Measurements from ENCODE around the gene PPFIBP2.

The PPFIBP2 gene

DNA sequence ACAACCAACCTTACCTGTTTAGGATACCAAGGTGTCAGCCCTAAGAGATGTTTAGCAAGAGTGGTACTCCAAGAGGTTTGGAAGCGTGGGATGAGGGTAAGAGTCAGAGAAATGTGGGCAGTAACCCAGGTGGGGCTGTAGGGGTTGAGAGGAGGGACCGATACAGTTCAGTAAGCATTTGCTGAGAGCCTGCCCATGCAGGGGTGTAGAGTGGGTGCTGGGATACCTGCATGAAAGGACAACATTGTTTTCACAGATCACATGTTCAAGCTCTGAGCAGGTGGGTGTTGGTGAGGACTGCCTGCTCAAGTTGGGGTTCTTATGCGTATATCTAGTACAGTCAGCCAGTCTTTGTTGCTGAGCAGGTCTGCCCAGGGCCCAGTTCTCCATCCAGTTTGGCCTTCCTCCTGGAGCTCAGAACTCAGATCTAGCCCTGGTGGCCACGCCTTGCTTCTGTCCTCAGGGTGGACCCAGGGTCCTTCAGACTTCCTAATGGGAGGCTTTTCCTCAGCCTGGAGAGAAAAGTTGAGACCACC, 14.8 kb downstream of the PPFIBP2 start:
- no peak for DNase-seq

DNA sequence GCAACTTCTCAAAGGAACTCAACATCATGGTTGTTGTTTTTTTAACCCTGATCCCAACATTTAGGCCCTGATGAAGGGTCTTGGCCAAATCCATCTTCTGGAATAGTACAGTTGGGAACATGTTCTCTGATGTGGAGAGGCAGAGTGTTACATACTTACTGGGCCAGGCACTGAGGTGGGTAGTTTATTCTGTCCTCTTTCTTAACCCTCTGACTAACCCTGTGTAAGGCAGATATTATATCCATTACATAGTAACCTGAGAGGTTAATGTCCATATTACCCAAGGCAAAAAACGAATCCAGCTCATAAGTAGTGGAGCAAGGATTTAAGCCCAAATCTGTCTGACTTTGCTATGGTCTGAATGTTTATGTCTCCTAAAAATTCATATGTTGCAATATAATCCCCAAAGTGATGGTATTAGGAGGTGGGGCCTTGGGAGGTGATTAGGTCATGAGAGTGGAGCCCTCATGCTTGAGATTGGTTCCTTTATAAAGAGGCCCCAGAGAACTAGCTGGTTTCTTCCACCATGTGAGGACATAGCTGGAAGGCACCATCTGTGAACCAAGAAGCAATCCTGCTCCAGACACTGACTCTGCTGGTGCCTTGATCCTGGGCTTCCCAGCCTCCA, 16.3 kb downstream of the PPFIBP2 start:
- DNase-seq = no peak

DNA sequence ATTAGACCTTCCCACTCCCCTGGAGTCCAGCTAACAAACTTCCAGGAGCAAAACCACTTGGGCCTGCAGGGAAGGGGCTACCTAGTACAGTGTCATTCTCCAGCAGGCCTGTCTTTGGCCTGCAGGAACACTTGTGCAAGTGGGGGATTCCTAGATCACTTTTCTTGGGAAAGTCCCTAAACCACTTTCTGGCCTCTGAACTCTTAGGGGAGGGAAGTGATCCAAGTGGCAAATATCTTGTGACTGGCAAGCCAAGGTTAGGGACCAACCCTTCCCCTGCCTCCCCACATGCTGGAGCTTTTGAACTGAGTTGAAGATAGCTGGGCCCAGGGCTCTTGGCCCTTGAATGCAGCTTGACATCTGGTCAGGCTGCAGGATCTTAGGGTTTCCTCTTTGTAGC, 17.2 kb downstream of the PPFIBP2 start:
- no peak for DNase-seq

DNA sequence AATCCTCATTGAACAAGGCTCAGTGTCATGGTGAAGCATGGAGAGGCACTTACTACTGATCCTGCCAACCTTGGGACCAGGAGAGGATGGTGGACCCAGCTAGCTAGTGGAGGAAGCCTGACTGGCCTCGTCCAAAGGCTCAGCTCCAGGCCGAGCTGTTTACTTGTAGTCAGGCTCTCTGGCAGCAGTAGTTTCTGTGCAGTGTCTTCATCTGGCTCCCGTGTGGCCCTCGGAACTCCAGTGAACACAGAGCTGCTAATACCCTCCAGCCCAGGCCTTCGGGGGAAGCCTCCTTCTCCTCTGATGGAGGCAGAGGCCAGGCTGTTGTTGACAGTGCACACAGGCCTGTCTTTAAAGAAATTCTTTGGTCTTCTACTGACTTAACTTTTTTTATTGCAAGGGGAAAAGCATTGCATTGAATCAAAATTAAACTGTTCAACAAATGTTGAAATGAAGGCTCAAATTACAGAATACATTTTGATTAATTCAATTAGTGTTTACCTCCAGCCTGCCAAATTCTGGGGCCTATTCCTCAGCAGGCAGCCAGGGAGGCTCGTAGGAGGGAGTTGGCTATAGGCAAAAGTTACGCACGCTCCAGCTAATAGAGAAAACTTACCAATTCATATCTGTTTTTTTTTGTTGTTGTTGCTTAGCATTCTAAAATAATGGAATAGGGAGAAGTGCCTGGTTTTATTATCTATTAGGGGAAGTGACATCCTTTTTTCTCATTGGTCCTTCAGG, 18.8 kb downstream of the PPFIBP2 start:
- no peak for DNase-seq

DNA sequence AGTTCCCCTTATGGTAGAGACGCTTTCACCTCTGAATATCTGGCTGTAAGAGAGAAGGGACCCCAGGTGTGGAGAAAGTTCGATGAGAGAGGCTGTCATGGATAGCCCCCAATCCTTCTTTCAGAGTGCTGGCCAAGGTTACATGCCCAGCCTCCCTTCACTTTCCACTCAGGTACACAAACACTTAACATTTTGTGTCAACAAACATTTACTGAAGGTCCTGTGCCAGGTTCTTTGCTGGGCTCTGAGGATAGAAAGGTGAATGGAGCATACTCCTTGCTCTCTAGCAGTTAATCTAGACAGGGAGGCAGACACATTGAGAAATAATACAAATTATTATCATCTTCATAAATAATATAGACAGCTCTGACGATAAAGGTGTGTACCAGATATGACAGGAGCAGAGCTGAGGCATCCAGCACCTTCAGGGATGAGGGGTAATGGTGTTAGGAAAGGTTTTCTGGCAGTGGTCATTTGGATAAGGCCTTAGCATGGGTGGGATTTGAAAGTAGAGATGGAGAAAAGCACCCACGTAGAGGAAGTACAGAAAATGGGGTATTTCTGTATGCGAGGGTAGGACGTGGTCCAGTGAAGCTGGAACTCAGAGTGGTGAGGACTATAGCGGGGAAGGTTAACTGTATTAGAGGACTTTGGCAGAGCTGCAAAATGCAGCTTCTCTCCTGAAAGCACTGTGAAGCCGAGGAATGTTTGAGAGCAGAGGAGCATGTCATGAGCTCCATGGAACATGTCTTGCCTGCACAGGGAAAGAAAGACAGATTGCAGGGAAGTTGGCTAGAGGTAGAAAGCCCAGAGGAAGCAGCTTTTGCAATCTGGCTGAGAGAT, 19.6 kb downstream of the PPFIBP2 start:
- DNase-seq = no peak

DNA sequence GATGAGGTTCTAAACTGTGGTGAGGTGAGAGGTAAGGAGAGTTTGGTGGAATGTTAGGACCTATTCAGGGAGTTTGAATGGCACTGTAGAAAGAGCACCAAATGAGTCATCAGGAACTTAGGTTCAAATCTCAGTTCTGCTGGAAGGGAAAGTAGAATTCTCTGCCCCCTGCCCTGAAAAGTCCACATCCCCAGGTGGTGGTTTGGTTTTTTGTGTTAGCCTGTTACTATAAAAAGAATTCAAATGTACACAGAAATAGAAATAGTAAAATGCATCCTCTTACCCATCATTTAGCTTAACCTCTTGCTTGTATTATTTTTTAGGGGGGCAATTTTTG, 20.2 kb downstream of the PPFIBP2 start:
- DNase-seq = no peak

DNA sequence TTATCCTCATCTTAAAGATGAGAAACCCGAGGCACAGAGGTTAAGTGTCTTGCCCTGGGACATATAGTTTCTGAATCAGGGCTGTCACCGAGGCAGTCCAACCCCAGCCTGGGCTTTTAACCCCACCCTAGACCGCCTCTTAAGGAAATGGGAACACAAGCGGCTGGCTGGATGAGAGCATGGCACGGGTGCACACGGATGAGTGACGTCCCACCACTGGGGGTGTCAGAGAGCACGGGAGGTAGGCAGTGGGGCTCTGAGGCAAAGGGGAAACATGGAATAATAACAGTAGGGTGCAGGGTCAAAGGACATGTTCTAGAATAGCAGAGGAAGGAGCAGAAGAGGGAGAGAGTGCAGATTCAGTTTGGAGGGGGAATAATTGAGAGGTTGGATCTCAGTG, 22.3 kb downstream of the PPFIBP2 start:
- no peak for DNase-seq

DNA sequence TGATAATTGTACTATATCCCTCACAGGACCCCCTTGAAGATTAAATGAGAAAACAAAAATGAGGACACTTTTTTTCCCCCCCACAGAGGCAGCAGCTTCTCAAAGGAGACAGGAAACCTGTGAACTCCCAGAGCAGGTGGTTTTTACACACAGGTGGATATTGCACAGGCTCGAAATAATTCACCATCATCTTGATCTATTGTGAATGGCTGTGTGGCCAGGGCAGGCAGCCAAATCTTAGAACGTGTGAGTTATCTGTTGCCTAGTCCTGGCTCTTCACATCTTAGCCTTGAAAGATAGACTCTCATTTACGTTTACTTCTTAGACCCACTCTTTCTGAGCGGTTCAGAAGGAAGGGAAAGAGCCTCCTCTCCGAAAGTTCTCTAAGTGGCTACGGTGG, 23.5 kb downstream of the PPFIBP2 start:
- DNase-seq = no peak

DNA sequence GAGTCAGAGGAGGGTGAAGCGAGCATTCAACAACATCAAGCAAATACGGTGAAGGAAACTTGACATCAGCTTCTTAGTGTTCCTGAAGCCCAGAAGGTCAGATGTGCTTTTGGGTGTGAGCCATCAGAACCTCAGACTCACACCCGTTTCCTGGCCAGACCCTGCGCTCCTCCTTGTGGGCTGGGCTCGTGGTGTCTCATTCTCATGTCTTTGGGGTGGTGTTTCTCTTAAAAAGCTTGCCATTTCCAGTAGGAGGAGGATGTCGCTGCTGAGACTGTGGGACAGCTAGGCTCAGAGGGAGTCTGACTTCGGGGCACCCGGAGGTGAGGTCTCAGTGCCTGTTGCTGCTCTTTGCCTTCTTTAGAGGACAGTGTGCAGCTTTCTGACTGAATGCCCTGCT, 24.2 kb downstream of the PPFIBP2 start:
- no peak for DNase-seq

DNA sequence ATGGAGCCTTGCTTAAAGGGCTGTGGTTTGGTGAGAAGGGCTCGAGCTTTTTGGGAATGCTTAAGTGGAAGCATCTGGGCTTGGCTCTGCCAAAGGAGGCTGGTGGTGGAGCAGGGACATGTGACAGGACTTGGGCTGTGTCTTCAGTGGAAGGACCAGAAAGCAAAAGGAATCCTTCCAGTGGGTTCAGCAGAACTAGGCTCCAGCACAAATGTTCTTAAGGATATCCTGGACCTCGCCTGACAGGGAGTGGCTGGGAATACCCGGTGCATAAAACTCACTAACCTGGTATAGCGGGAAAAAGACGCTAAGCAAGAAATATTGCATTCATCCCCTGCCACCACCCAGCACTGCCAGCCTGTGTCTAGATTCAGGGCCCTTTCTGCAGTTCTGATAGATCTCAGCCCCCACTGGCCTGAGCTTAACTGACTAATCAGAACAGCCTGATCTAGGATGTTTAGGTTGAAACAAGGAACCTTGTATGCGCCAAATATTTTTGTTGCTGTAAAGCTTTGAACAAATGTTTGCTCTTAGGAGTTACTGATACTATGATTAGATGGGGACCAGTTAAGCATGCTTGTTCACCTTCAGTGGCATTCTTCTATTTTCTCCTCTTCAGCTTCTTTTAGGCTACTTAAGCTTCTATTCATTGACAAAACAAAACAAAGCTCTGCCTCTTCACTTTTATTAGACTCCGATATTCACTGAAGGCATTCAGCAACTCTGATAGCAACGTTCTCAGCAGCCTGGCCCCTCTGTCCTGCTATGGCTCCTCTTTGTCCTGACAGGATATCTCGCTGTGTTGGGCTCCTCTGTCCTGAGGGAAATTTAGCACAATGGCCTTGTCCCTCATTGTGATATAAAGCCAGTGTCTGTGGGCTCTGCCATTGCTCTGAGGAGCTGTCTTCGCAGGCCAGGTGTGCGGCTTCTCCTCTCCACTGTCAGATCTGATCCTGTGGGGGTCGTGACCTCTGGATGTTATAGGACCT, 25.0 kb downstream of the PPFIBP2 start:
- no peak for DNase-seq

DNA sequence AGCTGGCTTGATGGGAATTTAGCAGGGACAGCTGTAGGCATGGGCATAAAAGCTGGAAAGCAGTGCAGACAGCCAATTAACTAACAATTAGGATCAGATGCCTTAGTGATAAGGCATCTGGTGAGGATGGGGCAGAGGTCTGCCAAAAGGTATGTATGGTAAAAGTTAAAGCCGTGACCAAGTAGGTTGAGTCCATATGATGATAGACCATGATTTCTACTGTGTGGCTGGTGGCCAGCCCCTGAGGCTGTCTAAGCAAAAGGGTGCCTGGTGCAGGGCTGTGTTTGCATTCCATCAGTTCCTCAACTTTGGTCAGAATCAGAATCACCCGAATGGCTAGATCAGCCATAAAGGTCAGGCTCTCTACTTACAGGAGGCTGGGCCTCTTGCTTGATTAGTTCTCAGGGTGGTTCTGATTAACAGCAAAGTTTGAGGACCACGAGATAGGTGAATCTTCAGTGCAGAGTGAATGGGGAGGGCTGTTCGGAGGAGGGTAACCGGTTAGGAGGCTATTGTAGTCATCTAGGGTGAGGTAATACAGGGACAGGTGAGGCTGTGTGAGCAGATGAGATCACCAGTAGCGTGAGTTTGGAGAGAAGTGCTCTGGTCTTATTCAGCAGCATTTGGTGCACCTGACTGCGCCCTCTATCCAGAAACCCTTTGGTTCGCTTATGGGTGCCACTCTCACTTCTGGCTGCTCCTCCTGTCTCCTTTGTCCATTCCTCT, 27.2 kb downstream of the PPFIBP2 start:
- DNase-seq = no peak

DNA sequence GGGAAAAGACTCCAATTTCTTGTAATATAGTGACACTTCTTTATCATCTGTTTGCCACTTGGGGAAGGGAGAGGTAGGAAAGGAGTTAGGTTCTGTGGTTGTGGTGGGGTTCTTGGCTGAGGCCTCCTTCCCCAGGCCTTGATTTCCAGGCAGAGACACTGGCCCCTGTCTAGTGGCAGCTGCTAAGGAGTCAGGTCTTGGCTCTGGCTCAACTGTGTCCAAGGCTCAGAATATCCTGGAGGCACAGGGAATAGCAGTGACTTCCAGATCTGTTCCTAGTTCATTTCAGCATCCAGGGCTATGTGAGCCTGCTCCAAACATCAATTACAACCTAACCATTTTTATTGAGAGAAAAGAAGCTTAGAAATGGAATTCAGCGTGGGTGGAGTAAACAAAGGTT, 29.5 kb downstream of the PPFIBP2 start:
- no peak for DNase-seq

DNA sequence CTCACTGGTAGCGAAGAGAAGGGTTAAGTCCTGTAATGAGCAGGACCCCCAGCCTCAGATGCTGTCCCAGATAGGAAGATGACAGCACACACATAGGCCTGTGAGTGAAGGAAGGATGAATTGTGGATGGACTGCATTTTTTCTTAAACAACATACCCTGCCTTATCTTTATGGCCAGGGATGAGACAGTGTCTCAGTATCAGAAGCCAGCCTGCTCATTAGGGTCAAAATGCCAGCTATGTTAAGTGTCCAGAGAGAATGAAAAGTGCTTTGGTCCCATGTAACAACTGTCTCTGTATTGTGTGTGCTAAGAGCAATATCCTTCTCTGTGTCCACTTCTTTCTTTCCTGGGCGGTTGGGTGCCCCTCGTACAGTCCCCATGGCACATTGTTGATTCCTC, 30.2 kb downstream of the PPFIBP2 start:
- no peak for DNase-seq

DNA sequence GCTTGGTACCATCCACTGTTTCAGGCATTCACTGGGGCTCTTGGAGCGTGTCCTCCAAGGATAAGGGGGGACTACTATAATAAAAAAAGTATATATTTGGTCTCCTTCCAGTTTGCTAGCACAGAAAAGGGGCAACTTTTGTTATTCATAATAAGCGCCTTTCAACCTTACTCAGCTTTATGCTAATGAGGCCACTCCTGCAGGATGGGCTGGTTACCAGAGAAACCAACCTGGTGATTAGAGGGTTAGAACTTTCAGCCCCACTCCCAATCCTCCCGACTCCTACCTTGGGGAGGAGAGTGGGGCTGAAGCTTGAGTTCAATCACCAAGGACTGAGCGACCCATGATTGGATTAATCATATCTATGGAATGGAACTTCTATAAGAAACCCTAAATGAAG, 31.8 kb downstream of the PPFIBP2 start:
- DNase-seq = no peak

DNA sequence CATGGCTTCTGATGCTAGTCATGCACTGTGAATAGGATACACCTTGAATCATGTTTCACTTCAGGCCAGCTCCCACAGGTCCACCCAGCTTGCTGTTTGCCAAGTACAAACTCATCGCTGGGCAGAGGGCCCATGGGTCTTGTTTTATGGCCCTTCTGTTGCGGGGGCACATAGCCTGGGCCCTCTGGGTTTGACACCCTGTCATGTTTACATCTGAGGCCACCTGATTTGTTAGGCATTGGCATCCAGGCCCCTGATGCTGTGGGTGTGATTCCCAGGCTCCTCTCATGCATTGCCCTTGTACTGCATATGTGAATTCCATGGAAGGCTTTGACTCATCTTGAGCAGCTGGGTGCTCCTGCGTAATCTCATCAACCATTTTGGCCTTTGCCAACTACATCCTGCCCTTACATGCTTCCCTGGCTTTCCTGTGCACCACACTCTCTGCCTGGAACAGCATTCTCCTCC, 32.6 kb downstream of the PPFIBP2 start:
- no peak for DNase-seq

DNA sequence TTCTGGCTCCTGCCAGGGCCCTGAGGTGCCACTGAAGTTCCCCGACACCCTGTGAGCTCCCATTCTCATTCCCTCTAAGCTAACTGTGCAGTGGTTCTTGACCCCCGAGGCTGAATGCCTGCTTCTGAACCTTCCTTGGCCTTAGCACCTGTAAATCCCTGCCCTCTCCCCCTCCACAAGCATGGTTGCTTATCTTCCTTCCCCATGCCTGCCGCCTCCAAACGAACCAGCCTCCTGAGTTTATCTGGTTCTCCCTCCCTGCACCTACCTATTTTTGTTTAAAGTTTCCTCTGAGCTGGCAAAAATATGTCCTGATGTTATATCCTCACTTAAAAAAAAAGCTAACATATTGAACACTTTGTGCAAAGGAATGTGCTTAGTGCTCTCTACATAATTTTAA, 33.9 kb downstream of the PPFIBP2 start:
- no peak for DNase-seq

DNA sequence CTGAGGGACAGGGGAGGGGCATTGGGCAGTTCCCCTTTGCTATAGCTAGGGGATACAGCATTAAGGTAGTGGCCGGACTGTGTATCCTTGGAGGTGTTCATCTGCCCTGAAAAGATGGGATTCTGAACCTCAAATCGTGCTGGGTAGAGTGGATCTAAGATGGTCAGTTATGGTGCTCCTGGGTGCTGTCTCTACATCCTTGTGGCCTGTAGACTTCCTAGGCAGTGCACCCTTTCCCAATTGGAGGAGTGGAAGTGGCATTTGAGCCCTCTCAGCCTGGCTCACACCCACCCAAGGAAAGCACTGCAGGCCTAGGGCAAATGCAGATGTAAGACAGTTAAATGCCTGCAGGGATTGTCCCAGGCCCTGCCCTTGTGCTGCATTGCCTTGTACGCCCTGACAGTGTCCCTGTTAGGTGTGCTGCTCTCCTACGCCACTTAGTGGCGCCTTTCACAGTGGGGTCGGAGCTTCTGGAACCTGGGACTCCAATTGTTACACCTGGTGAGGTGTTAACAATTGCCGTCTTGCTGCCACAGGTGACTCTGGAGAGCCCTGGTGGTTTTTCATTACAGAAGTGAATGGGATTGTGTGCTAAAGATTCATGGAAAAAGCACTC, 35.0 kb downstream of the PPFIBP2 start:
- DNase-seq = no peak

DNA sequence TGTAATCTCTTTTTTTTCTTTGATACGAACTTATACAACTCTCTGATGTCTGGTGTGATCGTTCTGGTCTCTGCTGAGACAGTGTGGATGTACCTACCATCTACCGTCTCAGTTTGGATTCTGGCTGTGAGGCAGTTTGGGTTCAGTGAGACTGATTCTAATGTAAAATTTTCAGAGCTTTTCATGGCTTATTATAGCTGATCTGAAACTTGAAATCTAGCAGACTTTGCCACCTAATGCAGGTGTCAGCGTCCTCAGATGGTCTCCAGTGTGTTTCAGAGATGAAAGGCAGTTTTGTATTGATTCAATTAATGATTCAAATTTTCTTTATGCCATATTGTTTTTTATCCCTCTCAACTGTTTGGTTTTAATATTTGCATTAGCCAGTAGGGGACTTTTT, 35.9 kb downstream of the PPFIBP2 start:
- DNase-seq = no peak

DNA sequence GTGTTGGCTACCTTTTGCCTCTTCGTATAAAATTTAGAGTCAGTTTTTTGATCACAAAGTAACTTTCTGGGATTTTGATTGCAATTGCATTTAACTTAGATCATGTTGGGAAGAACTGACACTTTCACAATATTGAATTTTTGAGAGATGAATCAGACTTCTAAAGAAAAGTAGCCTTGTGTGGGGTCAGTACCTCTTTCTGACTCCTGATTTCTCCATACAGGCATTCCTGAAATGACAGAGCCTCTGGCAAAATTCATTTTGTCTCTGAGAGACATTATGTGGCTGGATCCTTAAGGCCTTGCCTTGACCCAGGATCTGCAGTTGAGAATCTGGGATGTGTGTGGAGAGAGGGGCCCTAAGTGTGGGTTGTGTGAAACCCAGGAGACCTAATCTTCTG, 37.8 kb downstream of the PPFIBP2 start:
- DNase-seq = no peak

DNA sequence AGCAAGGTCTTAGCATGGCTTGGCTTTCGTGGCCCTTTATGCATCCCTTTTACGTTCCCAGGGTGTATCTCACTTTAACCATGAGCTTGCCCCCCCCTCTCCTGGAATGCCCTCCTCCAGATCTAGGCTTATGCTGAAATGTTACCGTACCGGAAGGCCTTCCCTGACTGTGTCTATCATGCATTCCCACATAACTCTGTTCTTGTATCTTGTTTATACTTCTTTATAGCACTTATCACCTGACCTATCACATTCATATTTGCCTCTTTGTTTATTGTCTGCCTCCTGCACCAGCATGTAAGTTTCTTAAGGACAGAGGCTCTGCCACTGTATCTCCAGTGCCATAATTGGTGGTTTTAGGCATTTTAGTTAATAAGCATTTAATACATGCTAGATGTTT, 38.9 kb downstream of the PPFIBP2 start:
- no peak for DNase-seq

DNA sequence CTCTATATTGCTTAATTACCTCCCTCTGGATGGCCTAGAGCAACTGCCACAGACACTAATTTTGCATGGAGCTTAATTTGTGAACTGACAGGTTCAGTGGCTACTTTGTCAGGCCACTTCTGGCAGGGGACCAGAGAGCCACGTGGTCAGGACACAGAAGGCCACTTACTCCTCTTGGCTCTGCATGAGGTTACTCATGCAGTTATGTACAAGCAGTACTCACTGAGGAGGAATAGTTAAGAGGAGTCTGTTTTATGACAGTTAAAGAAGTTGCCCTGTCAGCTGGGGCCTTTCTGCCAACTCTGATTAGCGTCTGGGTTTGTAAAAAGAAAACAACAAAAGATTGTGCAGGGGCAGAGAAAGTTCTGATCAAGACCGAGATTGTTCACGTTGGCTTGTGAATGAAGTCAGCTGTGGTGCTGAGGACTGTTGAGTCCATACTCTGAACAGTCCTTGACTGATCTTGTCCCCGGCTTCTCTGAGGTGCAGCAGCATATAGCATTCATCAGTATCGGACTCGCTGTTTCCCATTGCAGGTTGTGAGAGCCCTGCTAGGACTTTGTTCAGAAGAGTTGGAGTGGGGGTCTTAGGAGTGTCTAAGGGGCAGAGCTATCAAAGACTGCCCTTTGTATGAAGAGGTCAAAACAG, 41.4 kb downstream of the PPFIBP2 start:
- DNase-seq = no peak

Data from central memory CD4-positive, alpha-beta T cell (primary cell).